GM12875 (cell line): ENCODE data around the gene ZNF219.
"Not testable (repeated sequence)": the region's sequence is repeated elsewhere in the genome, so short reads cannot be mapped to it uniquely, and the experiment has no call there.

Experiments
- H3K4me3 ChIP-seq: one replicate; pipeline ENCODE4 v1.5.1; 2011; ENCODE audit warnings: low read depth, low read length, control low read depth
- TF ChIP-seq, protein P1 (sequence below): IDR thresholded peaks from 2 replicates; pipeline ENCODE4 v1.5.1; 2011; ENCODE audit warnings: low read depth, mild to moderate bottlenecking, control low read depth, inconsistent platforms, low read length, moderate library complexity, borderline replicate concordance; ENCODE audit not compliant: insufficient read depth

Gene ZNF219

DNA sequence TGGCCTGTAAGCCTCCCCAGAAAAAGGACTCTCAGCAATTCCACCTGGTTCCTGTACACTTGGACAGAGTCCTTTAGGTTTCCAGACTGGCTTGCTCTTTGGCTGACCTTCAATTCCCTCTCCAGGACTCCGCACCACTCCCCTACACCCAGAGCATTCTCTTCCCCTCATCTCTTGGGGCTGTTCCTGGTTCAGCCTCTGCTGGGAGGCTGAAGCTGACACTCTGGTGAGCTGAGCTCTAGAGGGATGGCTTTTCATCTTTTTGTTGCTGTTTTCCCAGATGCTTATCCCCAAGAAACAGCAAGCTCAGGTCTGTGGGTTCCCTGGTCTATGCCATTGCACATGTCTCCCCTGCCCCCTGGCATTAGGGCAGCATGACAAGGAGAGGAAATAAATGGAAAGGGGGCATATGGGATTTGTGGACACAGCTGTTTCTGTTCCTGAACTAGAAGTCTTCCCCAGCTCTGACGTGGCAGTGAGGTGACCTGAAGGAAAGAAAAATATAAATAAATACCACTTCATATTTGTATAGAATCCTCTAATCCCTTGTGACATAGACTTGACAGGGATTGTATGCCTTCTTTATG is 55.0 kb downstream of the ZNF219 start:
- no peak overlapping the region for H3K4me3 ChIP-seq
- TF ChIP-seq, protein P1, sequence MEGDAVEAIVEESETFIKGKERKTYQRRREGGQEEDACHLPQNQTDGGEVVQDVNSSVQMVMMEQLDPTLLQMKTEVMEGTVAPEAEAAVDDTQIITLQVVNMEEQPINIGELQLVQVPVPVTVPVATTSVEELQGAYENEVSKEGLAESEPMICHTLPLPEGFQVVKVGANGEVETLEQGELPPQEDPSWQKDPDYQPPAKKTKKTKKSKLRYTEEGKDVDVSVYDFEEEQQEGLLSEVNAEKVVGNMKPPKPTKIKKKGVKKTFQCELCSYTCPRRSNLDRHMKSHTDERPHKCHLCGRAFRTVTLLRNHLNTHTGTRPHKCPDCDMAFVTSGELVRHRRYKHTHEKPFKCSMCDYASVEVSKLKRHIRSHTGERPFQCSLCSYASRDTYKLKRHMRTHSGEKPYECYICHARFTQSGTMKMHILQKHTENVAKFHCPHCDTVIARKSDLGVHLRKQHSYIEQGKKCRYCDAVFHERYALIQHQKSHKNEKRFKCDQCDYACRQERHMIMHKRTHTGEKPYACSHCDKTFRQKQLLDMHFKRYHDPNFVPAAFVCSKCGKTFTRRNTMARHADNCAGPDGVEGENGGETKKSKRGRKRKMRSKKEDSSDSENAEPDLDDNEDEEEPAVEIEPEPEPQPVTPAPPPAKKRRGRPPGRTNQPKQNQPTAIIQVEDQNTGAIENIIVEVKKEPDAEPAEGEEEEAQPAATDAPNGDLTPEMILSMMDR = no peak

DNA sequence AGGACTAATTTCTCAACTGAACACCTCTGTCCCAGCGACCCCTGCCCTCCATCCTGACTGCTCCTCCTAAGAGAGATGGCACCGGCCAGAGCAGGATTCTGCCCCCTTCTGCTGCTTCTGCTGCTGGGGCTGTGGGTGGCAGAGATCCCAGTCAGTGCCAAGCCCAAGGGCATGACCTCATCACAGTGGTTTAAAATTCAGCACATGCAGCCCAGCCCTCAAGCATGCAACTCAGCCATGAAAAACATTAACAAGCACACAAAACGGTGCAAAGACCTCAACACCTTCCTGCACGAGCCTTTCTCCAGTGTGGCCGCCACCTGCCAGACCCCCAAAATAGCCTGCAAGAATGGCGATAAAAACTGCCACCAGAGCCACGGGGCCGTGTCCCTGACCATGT is 55.5 kb downstream of the ZNF219 start:
- TF ChIP-seq, protein P1 = no peak
- H3K4me3 ChIP-seq = no peak overlapping the region

DNA sequence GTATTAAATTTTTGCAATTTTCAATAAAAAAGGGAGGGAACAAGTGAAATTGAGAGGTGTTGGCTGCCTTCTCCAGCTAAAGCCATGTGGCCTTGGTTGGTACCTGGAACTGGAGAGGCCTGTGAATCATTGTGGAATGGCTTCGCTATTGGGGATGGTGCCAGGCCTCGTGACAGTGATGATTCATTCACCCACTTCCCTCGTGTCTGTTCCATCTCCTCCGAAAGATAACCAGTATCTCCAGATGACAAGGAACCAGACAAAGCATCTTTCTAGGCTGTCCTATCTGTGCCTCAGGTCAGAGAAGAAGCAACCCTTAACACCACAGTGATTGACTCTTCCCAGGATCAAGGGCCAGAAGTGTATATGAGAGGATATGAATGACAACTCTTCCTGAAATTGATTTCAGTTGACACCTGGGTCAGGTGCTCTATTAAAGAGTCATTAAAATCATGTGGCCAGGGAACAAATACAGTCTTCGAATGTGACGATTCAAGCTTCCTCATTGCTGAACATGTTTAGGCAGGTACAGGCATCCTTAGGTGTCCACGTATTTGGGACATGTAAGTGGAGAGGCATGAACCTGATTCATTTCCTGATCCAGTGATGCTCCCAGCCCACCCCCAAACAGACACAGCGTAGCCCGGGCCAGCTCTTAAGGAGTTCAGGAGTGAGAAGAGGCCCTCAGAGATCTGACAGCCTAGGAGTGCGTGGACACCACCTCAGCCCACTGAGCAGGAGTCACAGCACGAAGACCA is 56.6 kb downstream of the ZNF219 start, which contains the start of gene RNASE7:
Gene RNASE7, plus strand, starts transcription at position 687 of the 758 bp plus-strand sequence. CDS start 631 bp downstream, outside the sequence.
- no peak within 1 kb of the TSS for H3K4me3 ChIP-seq
- TF ChIP-seq, protein P1 = no peak

DNA sequence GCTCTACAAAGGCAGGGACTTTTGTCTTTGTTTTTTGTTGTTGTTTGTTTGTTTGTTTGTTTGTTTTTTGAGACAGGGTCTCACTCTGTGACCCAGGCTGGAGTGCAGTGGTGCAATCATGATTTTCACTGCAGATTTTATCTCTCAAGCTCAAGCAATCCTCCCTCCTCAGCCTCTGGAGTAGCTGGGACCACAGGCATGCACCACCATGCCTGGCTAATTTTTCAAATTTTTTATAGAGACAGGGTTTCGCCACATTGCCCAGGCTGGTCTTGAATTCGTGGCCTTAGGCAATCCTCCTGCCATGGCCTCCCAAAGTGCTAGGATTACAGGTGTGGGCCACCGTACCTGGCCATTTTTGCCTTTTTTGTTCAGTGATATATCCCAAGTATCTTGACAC is 57.5 kb downstream of the ZNF219 start:
- H3K4me3 ChIP-seq = not testable (repeated sequence)

DNA sequence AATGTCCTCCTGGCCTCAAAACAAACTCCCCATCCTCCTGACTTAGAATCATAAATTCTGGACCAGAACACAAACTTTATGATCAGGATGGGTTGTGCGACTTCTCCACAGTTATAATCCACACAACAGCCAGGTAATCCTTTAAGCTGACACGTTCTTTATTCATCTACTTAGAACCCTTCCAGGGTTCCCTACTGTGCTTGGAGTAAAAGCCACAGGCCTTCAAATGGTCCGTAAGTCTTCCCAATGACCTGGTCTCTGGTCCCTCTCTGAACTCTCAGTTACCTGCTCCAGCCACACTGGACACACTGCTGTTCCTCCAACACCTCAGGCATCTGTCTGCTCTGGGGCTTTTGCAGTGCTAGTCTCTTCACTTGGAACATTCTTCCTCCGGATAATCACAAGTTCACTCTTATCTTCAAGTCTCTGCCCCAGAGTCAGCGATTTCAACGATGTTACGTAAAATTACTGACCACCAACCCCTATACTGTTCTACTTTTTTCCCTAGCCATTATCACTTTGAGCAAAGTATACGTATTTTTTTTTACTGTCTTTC is 58.0 kb downstream of the ZNF219 start:
- H3K4me3 ChIP-seq = no peak overlapping the region
- TF ChIP-seq, protein P1 = no peak
